SK-N-SH (cell line): Measurements from ENCODE around the gene MRRF. TPM values are rescaled to one million over a fixed set of nuclear protein-coding genes. Genes with fewer than 3 reads are reported as not detected.

Experiments
- CTCF ChIA-PET: fragments of 300-600, 350-600 bp; formaldehyde crosslinking; extraction: SDS; loops from one replicate; lab custom pipeline; 2021; lab: Yijun Ruan, JAX
- POLR2A ChIA-PET: fragments of 350-600 bp; sonication (Branson Sonifier 250); formaldehyde crosslinking; extraction: SDS; loops from one replicate; lab custom pipeline; 2020; ENCODE audit warnings: antibody characterized with exemption, inconsistent platforms; lab: Yijun Ruan, JAX
- DNase-seq: peaks from one replicate; pipeline ENCODE4 v3.0.0; 2012
- H2AFZ ChIP-seq: fragments of 200-600 bp; sonication (generic); 2 replicates; pipeline ENCODE4 v1.8.1; 2016; ENCODE audit warnings: antibody characterized with exemption, mild to moderate bottlenecking, low read depth
- H3F3A ChIP-seq: fragments of 200-600 bp; sonication (generic); replicated peaks from 2 replicates; pipeline ENCODE3; 2016; ENCODE audit warnings: antibody characterized with exemption, mild to moderate bottlenecking; ENCODE audit not compliant: insufficient read depth
- H3K27ac ChIP-seq, 2 experiments: fragments of 200-500 bp in 1 of 2; fragments of 200-600 bp in 1 of 2; sonication (Bioruptor generic) in 1 of 2; sonication (generic), shearing (Covaris generic) in 1 of 2; 2 replicates each; pipeline versions ENCODE4 v1.5.1 to v1.6.1; 2014 to 2016; ENCODE audit warnings: low read depth in 2 of 2, inconsistent platforms in 1 of 2, low read length in 1 of 2, mild to moderate bottlenecking in 1 of 2, mixed read lengths in 1 of 2
- H3K27me3 ChIP-seq: fragments of 200-600 bp; sonication (generic), shearing (Covaris generic); 2 replicates; pipeline ENCODE4 v1.6.1; 2016; ENCODE audit warnings: mixed run types; ENCODE audit not compliant: insufficient read depth
- H3K36me3 ChIP-seq, 2 experiments: fragments of 200-500 bp in 1 of 2; fragments of 200-600 bp in 1 of 2; sonication (Bioruptor generic) in 1 of 2; sonication (generic) in 1 of 2; replicated peaks in 1 of 2; 2 replicates each; pipeline versions ENCODE3 to v1.5.1; 2014 to 2016; ENCODE audit warnings: low read length in 1 of 2, mild to moderate bottlenecking in 1 of 2; ENCODE audit not compliant: insufficient read depth in 2 of 2, control insufficient read depth in 1 of 2
- H3K4me1 ChIP-seq, 2 experiments: fragments of 200-500 bp in 1 of 2; fragments of 200-600 bp in 1 of 2; sonication (Bioruptor generic) in 1 of 2; sonication (generic), shearing (Covaris generic) in 1 of 2; 2 replicates each; pipeline versions ENCODE4 v1.5.1 to v1.6.1; 2014 to 2016; ENCODE audit warnings: low read depth in 1 of 2, low read length in 1 of 2, mixed run types in 1 of 2; ENCODE audit not compliant: insufficient read depth in 2 of 2, control insufficient read depth in 1 of 2
- H3K4me2 ChIP-seq: fragments of 200-600 bp; sonication (generic), shearing (Covaris generic); 2 replicates; pipeline ENCODE4 v1.6.1; 2017; ENCODE audit warnings: mixed run types
- H3K4me3 ChIP-seq, 2 experiments: fragments of 200-500 bp in 1 of 2; fragments of 200-600 bp in 1 of 2; sonication (Bioruptor generic) in 1 of 2; sonication (generic), shearing (Covaris generic) in 1 of 2; 2 replicates each; pipeline versions ENCODE4 v1.5.1 to v1.8.1; 2014 to 2016; ENCODE audit warnings: low read depth in 2 of 2, inconsistent platforms in 1 of 2, low read length in 1 of 2, mild to moderate bottlenecking in 1 of 2, mixed read lengths in 1 of 2, moderate library complexity in 1 of 2
- H3K79me2 ChIP-seq: fragments of 200-600 bp; sonication (generic); 2 replicates; pipeline ENCODE4 v1.8.1; 2017; ENCODE audit warnings: mild to moderate bottlenecking; ENCODE audit not compliant: insufficient read depth
- H3K9ac ChIP-seq: fragments of 200-600 bp; sonication (generic); 2 replicates; pipeline ENCODE4 v1.6.1; 2017; ENCODE audit warnings: mixed run types
- H3K9me2 ChIP-seq: fragments of 200-600 bp; sonication (generic); 2 replicates; pipeline ENCODE4 v1.6.1; 2017; ENCODE audit warnings: mixed run types
- H3K9me3 ChIP-seq: fragments of 200-600 bp; sonication (generic); 2 replicates; pipeline ENCODE4 v1.6.1; 2017; ENCODE audit warnings: mixed run types, mild to moderate bottlenecking, moderate library complexity
- H4K20me1 ChIP-seq: fragments of 200-600 bp; sonication (generic); 2 replicates; pipeline ENCODE4 v1.6.1; 2017; ENCODE audit warnings: mild to moderate bottlenecking, mixed run types; ENCODE audit not compliant: insufficient read depth
- EP300 ChIP-seq, 2 experiments: IDR thresholded peaks; 2 replicates each; pipeline versions ENCODE4 v1.4.0 to v1.6.1; 2012; ENCODE audit warnings: borderline replicate concordance in 1 of 2, low read depth in 1 of 2, low read length in 1 of 2
- EZH2phosphoT487 ChIP-seq: fragments of 200-600 bp; sonication (generic); IDR thresholded peaks from 2 replicates; pipeline ENCODE4 v1.6.1; 2017; ENCODE audit warnings: low read depth, mixed run types, mild to moderate bottlenecking, antibody characterized with exemption, moderate library complexity, borderline replicate concordance
- FOSL2 ChIP-seq: IDR thresholded peaks from 2 replicates; pipeline ENCODE4 v1.4.0; 2012; ENCODE audit warnings: low read depth, mild to moderate bottlenecking, moderate library complexity, borderline replicate concordance
- FOXJ3 ChIP-seq: sonication (generic); formaldehyde crosslinking; IDR thresholded peaks from 2 replicates; pipeline ENCODE4 v1.5.1; 2020; ENCODE audit warnings: mild to moderate bottlenecking, missing genetic modification reagents
- FOXM1 ChIP-seq: IDR thresholded peaks from 2 replicates; pipeline ENCODE4 v1.4.0; 2012; ENCODE audit warnings: low read depth, mild to moderate bottlenecking
- GABPA ChIP-seq: IDR thresholded peaks from 2 replicates; pipeline ENCODE4 v1.4.0; 2012; ENCODE audit warnings: low read depth, mild to moderate bottlenecking
- GATA2 ChIP-seq: sonication (generic); formaldehyde crosslinking; IDR thresholded peaks from 2 replicates; pipeline ENCODE4 v1.5.0; 2020; ENCODE audit warnings: mild to moderate bottlenecking, missing genetic modification reagents
- IRF3 ChIP-seq: fragments of 150-350 bp; IDR thresholded peaks from 2 replicates; pipeline ENCODE4 v1.6.1; 2016; ENCODE audit warnings: mild to moderate bottlenecking, low read depth, low read length
- MEF2A ChIP-seq: IDR thresholded peaks from 2 replicates; pipeline ENCODE4 v1.4.0; 2012; ENCODE audit warnings: low read depth, borderline replicate concordance
- MXI1 ChIP-seq: IDR thresholded peaks from 2 replicates; pipeline ENCODE4 v1.6.1; 2012; ENCODE audit warnings: mild to moderate bottlenecking, low read depth, low read length, improper control_type of control experiment
- NFIC ChIP-seq: IDR thresholded peaks from 2 replicates; pipeline ENCODE4 v1.4.0; 2012; ENCODE audit warnings: borderline replicate concordance
- NRF1 ChIP-seq: IDR thresholded peaks from 2 replicates; pipeline ENCODE4 v1.6.1; 2012; ENCODE audit warnings: low read depth, mild to moderate bottlenecking, low read length
- RCOR1 ChIP-seq: fragments of 150-350 bp; IDR thresholded peaks from 2 replicates; pipeline ENCODE4 v1.6.1; 2017; ENCODE audit warnings: antibody characterized with exemption, low read length
- RFX5 ChIP-seq: IDR thresholded peaks from 2 replicates; pipeline ENCODE4 v1.6.1; 2012; ENCODE audit warnings: mild to moderate bottlenecking, improper control_type of control experiment, low read length
- RXRA ChIP-seq: IDR thresholded peaks from 2 replicates; pipeline ENCODE4 v1.4.0; 2012; ENCODE audit warnings: low read depth, mild to moderate bottlenecking, borderline replicate concordance
- SIN3A ChIP-seq: IDR thresholded peaks from 2 replicates; pipeline ENCODE4 v1.6.1; 2012; ENCODE audit warnings: low read depth, mild to moderate bottlenecking, low read length, moderate library complexity, borderline replicate concordance
- TAF1 ChIP-seq: IDR thresholded peaks from 2 replicates; pipeline ENCODE4 v1.6.1; 2012; ENCODE audit warnings: low read depth, mild to moderate bottlenecking, low read length, moderate library complexity, borderline replicate concordance
- USF1 ChIP-seq: IDR thresholded peaks from 2 replicates; pipeline ENCODE4 v1.4.0; 2012; ENCODE audit warnings: low read depth, borderline replicate concordance
- USF2 ChIP-seq: fragments of 150-350 bp; IDR thresholded peaks from 2 replicates; pipeline ENCODE4 v1.6.1; 2017; ENCODE audit warnings: antibody characterized with exemption, low read length, low read depth, borderline replicate concordance
- YY1 ChIP-seq: IDR thresholded peaks from 2 replicates; pipeline ENCODE4 v1.4.0; 2012; ENCODE audit warnings: low read depth, mild to moderate bottlenecking
- WGBS: methylation state at CpG from one replicate; pipeline ENCODE4 v1.1.6; 2017; ENCODE audit warnings: low lambda C conversion rate; 5-methylcytosine and 5-hydroxymethylcytosine counted together
- polyA plus RNA-seq, 3 experiments: library from polyadenylated mRNA; depleted of rRNA; stranded (reverse); fragments of >200 nt; gene quantifications; 2 replicates each; pipeline ENCODE4 v1.2.3, GENCODE V29; 2012
- TF ChIP-seq, protein P1 (sequence below): fragments of 200-600 bp; sonication (generic); IDR thresholded peaks from 2 replicates; pipeline ENCODE4 v1.6.1; 2017; ENCODE audit warnings: antibody characterized with exemption, mild to moderate bottlenecking, moderate library complexity

MRRF gene
- polyA plus RNA-seq, 1 of the 3 experiments (the other 2 are of a cell fraction): 35.1 TPM

DNA sequence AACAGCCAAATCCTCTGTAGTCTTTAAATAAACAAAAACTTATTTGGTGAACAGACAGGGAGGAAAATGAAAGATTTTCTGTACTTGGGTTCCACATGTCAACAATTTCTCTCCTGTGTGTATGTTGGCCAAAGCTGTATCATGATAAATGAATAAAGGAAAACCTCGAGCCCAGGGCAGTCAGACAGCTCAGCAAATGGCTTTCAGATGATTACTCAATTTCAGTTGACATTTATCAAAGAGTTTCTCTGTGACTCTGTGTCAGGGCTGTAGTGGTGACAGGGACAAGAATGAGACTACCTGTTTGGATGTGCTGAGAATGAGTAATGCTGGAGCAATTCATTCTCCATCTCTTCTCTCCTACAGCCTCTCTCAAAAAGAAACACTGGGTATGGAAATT is 60.4 kb downstream of the MRRF start:
- WGBS: 13% methylated on average over 1 of the region's 1 CpG
- Histone ChIP-seq H3K4me2 (no peak overlapping the region), H3K36me3 (peaks cover 35% of the 10 kb centered on the region in 2 experiments), H2AFZ (no peak overlapping the region), H3K9ac (no peak overlapping the region), H3K9me3 (no peaks in the 10 kb centered on the region), H3K9me2 (no peaks in the 10 kb centered on the region), H3K27me3 (no peaks in the 10 kb centered on the region), H3K79me2 (no peaks in the 10 kb centered on the region), H3K27ac (no peak overlapping the region; a peak in 1 of 4 replicates), H3K4me1 (peaks cover 0 to 5% of the 10 kb centered on the region in 2 experiments; a peak in 1 of 4 replicates), H3K4me3 (no peak overlapping the region), H3F3A (peaks cover 4% of the 10 kb centered on the region), H4K20me1 (no peaks in the 10 kb centered on the region)
- POLR2A ChIA-PET: no interaction called here
- CTCF ChIA-PET: no interaction called here
- TF ChIP-seq SIN3A (no peak), GATA2 (no peak), NFIC (no peak), MXI1 (no peak), TAF1 (no peak)
- TF ChIP-seq, protein P1, sequence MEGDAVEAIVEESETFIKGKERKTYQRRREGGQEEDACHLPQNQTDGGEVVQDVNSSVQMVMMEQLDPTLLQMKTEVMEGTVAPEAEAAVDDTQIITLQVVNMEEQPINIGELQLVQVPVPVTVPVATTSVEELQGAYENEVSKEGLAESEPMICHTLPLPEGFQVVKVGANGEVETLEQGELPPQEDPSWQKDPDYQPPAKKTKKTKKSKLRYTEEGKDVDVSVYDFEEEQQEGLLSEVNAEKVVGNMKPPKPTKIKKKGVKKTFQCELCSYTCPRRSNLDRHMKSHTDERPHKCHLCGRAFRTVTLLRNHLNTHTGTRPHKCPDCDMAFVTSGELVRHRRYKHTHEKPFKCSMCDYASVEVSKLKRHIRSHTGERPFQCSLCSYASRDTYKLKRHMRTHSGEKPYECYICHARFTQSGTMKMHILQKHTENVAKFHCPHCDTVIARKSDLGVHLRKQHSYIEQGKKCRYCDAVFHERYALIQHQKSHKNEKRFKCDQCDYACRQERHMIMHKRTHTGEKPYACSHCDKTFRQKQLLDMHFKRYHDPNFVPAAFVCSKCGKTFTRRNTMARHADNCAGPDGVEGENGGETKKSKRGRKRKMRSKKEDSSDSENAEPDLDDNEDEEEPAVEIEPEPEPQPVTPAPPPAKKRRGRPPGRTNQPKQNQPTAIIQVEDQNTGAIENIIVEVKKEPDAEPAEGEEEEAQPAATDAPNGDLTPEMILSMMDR: no peak
- DNase-seq: no peak

DNA sequence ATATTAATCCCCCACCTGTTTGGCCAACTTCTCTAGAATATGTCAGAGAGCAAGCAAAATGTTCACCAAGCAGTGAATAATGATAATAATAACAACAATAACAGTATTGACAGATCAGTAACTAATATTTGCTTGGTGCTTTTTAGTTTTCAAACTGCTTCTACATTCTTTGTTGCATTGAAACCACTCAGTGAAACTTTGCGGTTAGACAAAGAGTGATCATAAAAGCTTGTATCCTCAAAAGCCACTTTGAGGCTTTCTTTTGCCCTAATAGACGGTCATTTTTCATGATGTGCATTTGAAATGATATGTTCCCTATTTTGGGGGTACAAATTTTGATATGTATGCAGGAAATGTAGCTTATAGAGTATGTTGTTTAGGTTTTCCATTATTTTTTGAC is 62.5 kb downstream of the MRRF start:
- WGBS: 93% methylated on average over 2 of the region's 2 CpGs
- peaks cover 35% of the 10 kb centered on the region in 2 experiments for H3K36me3 ChIP-seq
- no peaks in the 10 kb centered on the region for H3K9me2 ChIP-seq
- TF ChIP-seq RXRA (no peak), EP300 (IDR thresholded peaks at IDR 0.05; ENCODE audit: borderline replicate concordance in 1 of 2, low read depth in 1 of 2, low read length in 1 of 2) (no peak), EZH2phosphoT487 (no peak), TAF1 (no peak), YY1 (no peak), FOXJ3 (CRISPR knock-in tag) (no peak), IRF3 (no peak), GATA2 (no peak), GABPA (no peak), USF1 (no peak), RFX5 (no peak), RCOR1 (no peak), MEF2A (no peak), USF2 (no peak), FOSL2 (no peak), NRF1 (no peak), NFIC (no peak), FOXM1 (no peak)
- TF ChIP-seq, all 33 proteins: peak for 0
- no peak overlapping the region for H2AFZ ChIP-seq
- no peaks in the 10 kb centered on the region for H4K20me1 ChIP-seq
- ChIA-PET POLR2A (no interaction called here), CTCF (interaction anchor here (0.6 to 3.1 kb wide), 4 partner anchors 16 to 205 kb away, joined by 3 to 11 read pairs (median 3); no protein-coding TSS in a partner anchor)
- H3K9ac ChIP-seq: no peak overlapping the region
- no peak overlapping the region for H3K4me2 ChIP-seq
- no peak for DNase-seq
- H3K4me3 ChIP-seq: no peak overlapping the region
- no peak overlapping the region for H3K27ac ChIP-seq
- peaks cover 0 to 2% of the 10 kb centered on the region in 2 experiments; a peak in 1 of 4 replicates for H3K4me1 ChIP-seq
- no peaks in the 10 kb centered on the region for H3K79me2 ChIP-seq
- no peaks in the 10 kb centered on the region for H3K27me3 ChIP-seq
- peaks cover 4% of the 10 kb centered on the region for H3F3A ChIP-seq
- H3K9me3 ChIP-seq: no peaks in the 10 kb centered on the region
